Breast epithelium (tissue), 3 donors: ENCODE measurements around the gene CEP44.

ENCODE experiments used
- POLR2A ChIP-seq: fragments of 450-650 bp; IDR thresholded peaks from one replicate; pipeline ENCODE4 v1.6.1; 2016; ENCODE audit warnings: antibody characterized with exemption, mild to moderate bottlenecking, moderate library complexity
- TF ChIP-seq, protein P1 (sequence below), 3 donors: fragments of 450-650 bp; IDR thresholded peaks; one replicate each; pipeline ENCODE4 v1.5.1; 2016 to 2017; ENCODE audit warnings: antibody characterized with exemption in 3 of 3, mild to moderate bottlenecking in 3 of 3, moderate library complexity in 3 of 3

GRCh38 chr4:174369985-174370384, 86.3 kb downstream of the CEP44 start:
- TF ChIP-seq, protein P1, sequence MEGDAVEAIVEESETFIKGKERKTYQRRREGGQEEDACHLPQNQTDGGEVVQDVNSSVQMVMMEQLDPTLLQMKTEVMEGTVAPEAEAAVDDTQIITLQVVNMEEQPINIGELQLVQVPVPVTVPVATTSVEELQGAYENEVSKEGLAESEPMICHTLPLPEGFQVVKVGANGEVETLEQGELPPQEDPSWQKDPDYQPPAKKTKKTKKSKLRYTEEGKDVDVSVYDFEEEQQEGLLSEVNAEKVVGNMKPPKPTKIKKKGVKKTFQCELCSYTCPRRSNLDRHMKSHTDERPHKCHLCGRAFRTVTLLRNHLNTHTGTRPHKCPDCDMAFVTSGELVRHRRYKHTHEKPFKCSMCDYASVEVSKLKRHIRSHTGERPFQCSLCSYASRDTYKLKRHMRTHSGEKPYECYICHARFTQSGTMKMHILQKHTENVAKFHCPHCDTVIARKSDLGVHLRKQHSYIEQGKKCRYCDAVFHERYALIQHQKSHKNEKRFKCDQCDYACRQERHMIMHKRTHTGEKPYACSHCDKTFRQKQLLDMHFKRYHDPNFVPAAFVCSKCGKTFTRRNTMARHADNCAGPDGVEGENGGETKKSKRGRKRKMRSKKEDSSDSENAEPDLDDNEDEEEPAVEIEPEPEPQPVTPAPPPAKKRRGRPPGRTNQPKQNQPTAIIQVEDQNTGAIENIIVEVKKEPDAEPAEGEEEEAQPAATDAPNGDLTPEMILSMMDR (IDR thresholded peaks at IDR 0.05): no peak
- no peak for TF ChIP-seq POLR2A
